Neural cell (in vitro differentiated cells): Measurements from ENCODE around the gene RAB40C.

Source experiments
- EP300 ChIP-seq: fragments of 450-650 bp; conservative IDR thresholded peaks from 2 replicates; pipeline ENCODE4 v1.6.1; 2014; ENCODE audit warnings: antibody characterized with exemption, mild to moderate bottlenecking, moderate library complexity; ENCODE audit not compliant: poor library complexity, severe bottlenecking
- REST ChIP-seq: IDR thresholded peaks from 2 replicates; pipeline ENCODE4 v1.6.1; 2012; ENCODE audit warnings: borderline replicate concordance
- SMC3 ChIP-seq: fragments of 450-650 bp; conservative IDR thresholded peaks from 2 replicates; pipeline ENCODE4 v1.6.1; 2014; ENCODE audit warnings: antibody characterized with exemption, mild to moderate bottlenecking, moderate library complexity; ENCODE audit not compliant: poor library complexity
- TAF1 ChIP-seq: IDR thresholded peaks from 2 replicates; pipeline ENCODE4 v1.6.1; 2012; ENCODE audit warnings: low read depth
- TF ChIP-seq, protein P1 (sequence below): fragments of 450-650 bp; IDR thresholded peaks from 2 replicates; pipeline ENCODE4 v1.5.1; 2014; ENCODE audit warnings: antibody characterized with exemption, mild to moderate bottlenecking, moderate library complexity; ENCODE audit not compliant: poor library complexity, severe bottlenecking

DNA sequence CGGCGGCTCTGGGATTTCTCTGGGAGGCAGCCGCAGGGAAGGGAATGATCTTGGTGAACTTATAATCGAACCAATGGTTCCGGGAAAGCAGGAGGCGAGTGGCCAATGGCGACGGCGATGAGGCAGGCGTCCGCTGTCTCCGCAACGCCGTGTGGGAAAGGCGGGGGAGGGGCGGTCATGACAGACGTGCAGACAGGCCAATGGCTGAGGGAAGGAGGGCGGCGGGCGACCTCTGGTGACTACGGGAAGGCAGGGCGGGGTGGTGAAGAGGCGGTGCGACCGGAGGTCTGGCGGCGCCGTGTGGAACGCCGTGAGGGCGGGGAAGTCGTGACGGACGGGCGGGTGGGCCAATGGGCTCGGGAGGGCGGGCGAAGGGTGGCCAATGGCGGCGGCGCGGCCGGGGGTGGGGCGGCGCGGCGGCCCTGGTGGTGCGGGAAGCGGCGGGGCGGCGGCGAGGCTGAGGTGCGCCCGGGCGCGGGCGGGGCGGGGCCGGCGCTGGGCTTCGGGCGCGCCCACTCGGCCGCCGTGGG lies at the start of gene RAB40C:
- no peak for TF ChIP-seq EP300
- TF ChIP-seq SMC3 = no peak
- TF ChIP-seq, protein P1, sequence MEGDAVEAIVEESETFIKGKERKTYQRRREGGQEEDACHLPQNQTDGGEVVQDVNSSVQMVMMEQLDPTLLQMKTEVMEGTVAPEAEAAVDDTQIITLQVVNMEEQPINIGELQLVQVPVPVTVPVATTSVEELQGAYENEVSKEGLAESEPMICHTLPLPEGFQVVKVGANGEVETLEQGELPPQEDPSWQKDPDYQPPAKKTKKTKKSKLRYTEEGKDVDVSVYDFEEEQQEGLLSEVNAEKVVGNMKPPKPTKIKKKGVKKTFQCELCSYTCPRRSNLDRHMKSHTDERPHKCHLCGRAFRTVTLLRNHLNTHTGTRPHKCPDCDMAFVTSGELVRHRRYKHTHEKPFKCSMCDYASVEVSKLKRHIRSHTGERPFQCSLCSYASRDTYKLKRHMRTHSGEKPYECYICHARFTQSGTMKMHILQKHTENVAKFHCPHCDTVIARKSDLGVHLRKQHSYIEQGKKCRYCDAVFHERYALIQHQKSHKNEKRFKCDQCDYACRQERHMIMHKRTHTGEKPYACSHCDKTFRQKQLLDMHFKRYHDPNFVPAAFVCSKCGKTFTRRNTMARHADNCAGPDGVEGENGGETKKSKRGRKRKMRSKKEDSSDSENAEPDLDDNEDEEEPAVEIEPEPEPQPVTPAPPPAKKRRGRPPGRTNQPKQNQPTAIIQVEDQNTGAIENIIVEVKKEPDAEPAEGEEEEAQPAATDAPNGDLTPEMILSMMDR = peak; percentile 41
- no peak for TF ChIP-seq TAF1
- no peak for TF ChIP-seq REST
